Measurements from ENCODE around the gene ZBTB44.

DNA sequence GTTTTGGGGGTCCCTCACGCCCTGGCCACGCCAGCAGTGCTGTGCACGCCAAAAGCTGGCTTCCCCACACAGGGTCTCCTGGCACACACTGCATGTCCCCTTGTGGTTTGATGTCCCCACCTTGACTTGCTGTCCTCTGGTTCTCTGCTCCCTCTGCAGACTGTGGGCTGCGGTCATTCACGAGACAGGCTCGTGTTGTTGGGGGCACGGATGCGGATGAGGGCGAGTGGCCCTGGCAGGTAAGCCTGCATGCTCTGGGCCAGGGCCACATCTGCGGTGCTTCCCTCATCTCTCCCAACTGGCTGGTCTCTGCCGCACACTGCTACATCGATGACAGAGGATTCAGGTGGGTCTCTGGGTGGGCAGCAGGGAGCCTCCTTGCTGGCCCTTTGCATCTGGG, 114.9 kb downstream of the ZBTB44 start:
- no peak for TF ChIP-seq POLR2A (IDR thresholded peaks at IDR 0.05)
- TF ChIP-seq POLR2AphosphoS5 (IDR thresholded peaks at IDR 0.05): no peak
- TF ChIP-seq CTCF (IDR thresholded peaks at IDR 0.05): no peak
- TF ChIP-seq EP300 (IDR thresholded peaks at IDR 0.05): no peak
